Suprapubic skin (tissue), 4 donors: ENCODE results near the gene ESPN. TPM values are rescaled to one million over a fixed set of nuclear protein-coding genes. Genes with fewer than 3 reads are reported as not detected.

Experiments used
- DNase-seq, 2 donors: peaks; one replicate each; pipeline ENCODE4 v3.0.0-alpha.2; 2019; ENCODE audit warnings: low spot score in 2 of 2
- H3K27ac ChIP-seq: fragments of 200-600 bp; sonication (generic); one replicate; pipeline ENCODE4 v1.5.1; 2019
- H3K27me3 ChIP-seq: fragments of 200-600 bp; sonication (generic); one replicate; pipeline ENCODE4 v1.5.1; 2019
- H3K36me3 ChIP-seq: fragments of 200-600 bp; sonication (generic); one replicate; pipeline ENCODE4 v1.5.1; 2019
- H3K4me1 ChIP-seq: fragments of 200-600 bp; sonication (generic); one replicate; pipeline ENCODE4 v1.5.1; 2019
- H3K4me3 ChIP-seq: fragments of 200-600 bp; sonication (generic); one replicate; pipeline ENCODE4 v1.5.1; 2019; ENCODE audit warnings: mild to moderate bottlenecking
- H3K9me3 ChIP-seq: fragments of 200-600 bp; sonication (generic); one replicate; pipeline ENCODE4 v1.5.1; 2019
- EP300 ChIP-seq: sonication (generic); formaldehyde crosslinking; IDR thresholded peaks from one replicate; pipeline ENCODE4 v1.6.1; 2017; ENCODE audit warnings: antibody characterized with exemption
- POLR2A ChIP-seq, 2 donors: fragments of 450-650 bp; IDR thresholded peaks; one replicate each; pipeline ENCODE4 v1.6.1; 2017; ENCODE audit warnings: antibody characterized with exemption in 2 of 2, mild to moderate bottlenecking in 2 of 2, moderate library complexity in 2 of 2
- POLR2AphosphoS5 ChIP-seq, 3 donors: sonication (generic); formaldehyde crosslinking; IDR thresholded peaks; one replicate each; pipeline ENCODE4 v1.6.1; 2017; ENCODE audit warnings: antibody characterized with exemption in 3 of 3
- WGBS: methylation state at CpG from one replicate; pipeline ENCODE4 v1.1.5; 2018; 5-methylcytosine and 5-hydroxymethylcytosine counted together
- total RNA-seq, 4 donors: library from RNA; depleted of rRNA; stranded (reverse); fragments of >200 nt; gene quantifications; one replicate each; pipeline ENCODE4 v1.1.0, GENCODE V29; 2016
- TF ChIP-seq, protein P1 (sequence below), 2 donors: fragments of 200-600 bp in 1 of 2; fragments of 450-650 bp in 1 of 2; sonication (generic) in 1 of 2; IDR thresholded peaks; one replicate each; pipeline ENCODE4 v1.5.1; 2016 to 2019; ENCODE audit warnings: antibody characterized with exemption in 2 of 2, mild to moderate bottlenecking in 1 of 2, moderate library complexity in 1 of 2

The ESPN gene
- total RNA-seq, 4 donors from 2014 or later = 37.6 to 54.4 (median 48.8) TPM

- Histone ChIP-seq H3K4me3 (peak overlapping the region; percentile 27), H3K4me1 (peaks cover 21% of the 10 kb centered on the region), H3K27me3 (peaks cover 31% of the 10 kb centered on the region), H3K9me3 (no peaks in the 10 kb centered on the region), H3K27ac (no peak overlapping the region), H3K36me3 (peaks cover 25% of the 10 kb centered on the region)
- WGBS = 17% methylated on average over 9 of the region's 18 CpGs
- no peak for TF ChIP-seq EP300
- TF ChIP-seq POLR2AphosphoS5 (IDR thresholded peaks at IDR 0.05) = no peak
- TF ChIP-seq, protein P1, sequence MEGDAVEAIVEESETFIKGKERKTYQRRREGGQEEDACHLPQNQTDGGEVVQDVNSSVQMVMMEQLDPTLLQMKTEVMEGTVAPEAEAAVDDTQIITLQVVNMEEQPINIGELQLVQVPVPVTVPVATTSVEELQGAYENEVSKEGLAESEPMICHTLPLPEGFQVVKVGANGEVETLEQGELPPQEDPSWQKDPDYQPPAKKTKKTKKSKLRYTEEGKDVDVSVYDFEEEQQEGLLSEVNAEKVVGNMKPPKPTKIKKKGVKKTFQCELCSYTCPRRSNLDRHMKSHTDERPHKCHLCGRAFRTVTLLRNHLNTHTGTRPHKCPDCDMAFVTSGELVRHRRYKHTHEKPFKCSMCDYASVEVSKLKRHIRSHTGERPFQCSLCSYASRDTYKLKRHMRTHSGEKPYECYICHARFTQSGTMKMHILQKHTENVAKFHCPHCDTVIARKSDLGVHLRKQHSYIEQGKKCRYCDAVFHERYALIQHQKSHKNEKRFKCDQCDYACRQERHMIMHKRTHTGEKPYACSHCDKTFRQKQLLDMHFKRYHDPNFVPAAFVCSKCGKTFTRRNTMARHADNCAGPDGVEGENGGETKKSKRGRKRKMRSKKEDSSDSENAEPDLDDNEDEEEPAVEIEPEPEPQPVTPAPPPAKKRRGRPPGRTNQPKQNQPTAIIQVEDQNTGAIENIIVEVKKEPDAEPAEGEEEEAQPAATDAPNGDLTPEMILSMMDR (IDR thresholded peaks at IDR 0.05) = no peak
- no peak for TF ChIP-seq POLR2A (IDR thresholded peaks at IDR 0.05)
- DNase-seq = no peak
These were observed 35.3 kb downstream of the ESPN start for GRCh38 chr1:6459850-6460265.

DNA sequence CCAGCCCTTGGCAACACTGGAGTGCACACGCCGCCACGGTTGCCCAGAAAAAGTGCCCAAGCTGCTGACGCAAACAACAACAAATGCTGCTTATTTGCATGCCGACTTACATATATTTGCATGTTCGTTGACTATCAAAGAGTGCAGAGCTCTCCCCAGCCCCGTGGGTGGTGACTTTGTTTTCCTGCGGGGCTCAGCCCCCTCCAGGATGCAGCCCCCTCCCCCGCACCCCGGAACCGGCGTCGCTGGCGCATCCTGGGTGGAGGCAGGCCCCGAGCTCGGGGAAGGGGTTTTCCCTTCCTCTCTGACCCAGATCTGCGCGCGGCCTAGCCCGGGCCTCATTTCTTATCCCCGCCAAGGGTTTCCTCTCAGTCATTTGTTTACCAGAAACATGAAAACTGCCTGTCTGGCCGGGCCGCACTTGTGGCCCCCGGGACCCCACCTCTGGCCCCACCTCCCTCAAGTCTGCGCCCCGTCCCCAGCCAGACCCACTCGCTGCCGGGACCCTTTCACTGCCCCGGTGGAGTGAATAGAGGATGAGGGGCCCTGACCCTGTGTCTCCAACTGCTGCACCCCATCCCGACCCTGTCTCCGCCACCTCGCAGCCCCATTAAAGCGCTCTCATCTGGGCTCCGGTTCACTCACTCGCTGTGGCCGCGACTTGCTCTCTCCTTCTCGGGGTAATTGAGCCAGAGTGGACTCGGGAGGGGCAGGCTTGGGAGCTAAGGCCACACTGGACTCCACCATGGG lies 35.9 kb downstream of the ESPN start:
- Histone ChIP-seq H3K9me3 (no peaks in the 10 kb centered on the region), H3K27ac (no peak overlapping the region), H3K4me1 (peaks cover 15% of the 10 kb centered on the region), H3K36me3 (peaks cover 25% of the 10 kb centered on the region), H3K27me3 (peaks cover 28% of the 10 kb centered on the region), H3K4me3 (peak overlapping the region; percentile 27)
- no peak for DNase-seq
- TF ChIP-seq POLR2A (IDR thresholded peaks at IDR 0.05) = no peak
- TF ChIP-seq, protein P1 (IDR thresholded peaks at IDR 0.05) = no peak
- no peak for TF ChIP-seq POLR2AphosphoS5 (IDR thresholded peaks at IDR 0.05)
- TF ChIP-seq EP300 = no peak
- WGBS = 35% methylated on average over 39 of the region's 39 CpGs

GRCh38 chr1:6461051-6461530 lies 36.5 kb downstream of the ESPN start:
- DNase-seq = no peak
- Histone ChIP-seq H3K36me3 (peaks cover 25% of the 10 kb centered on the region), H3K4me3 (peak overlapping the region; percentile 27), H3K27me3 (peaks cover 25% of the 10 kb centered on the region), H3K4me1 (peaks cover 12% of the 10 kb centered on the region), H3K9me3 (no peaks in the 10 kb centered on the region), H3K27ac (no peak overlapping the region)
- no peak for TF ChIP-seq POLR2A (IDR thresholded peaks at IDR 0.05)
- no peak for TF ChIP-seq POLR2AphosphoS5 (IDR thresholded peaks at IDR 0.05)
- no peak for TF ChIP-seq EP300
- TF ChIP-seq, protein P1 (IDR thresholded peaks at IDR 0.05) = no peak
- 84% methylated on average over 40 of the region's 40 CpGs for WGBS

- WGBS = 92% methylated on average over 44 of the region's 48 CpGs
These were observed 37.2 kb downstream of the ESPN start for GRCh38 chr1:6461538-6462411.

More at GRCh38 chr1:6461538-6462411, 37.2 kb downstream of the ESPN start:
- Histone ChIP-seq H3K36me3 (peaks cover 25% of the 10 kb centered on the region), H3K27ac (no peak overlapping the region), H3K4me1 (peaks cover 12% of the 10 kb centered on the region), H3K9me3 (no peaks in the 10 kb centered on the region), H3K4me3 (no peak overlapping the region), H3K27me3 (peaks cover 21% of the 10 kb centered on the region)
- no peak for DNase-seq
- TF ChIP-seq EP300 (no peak), POLR2AphosphoS5 (IDR thresholded peaks at IDR 0.05) (no peak), POLR2A (IDR thresholded peaks at IDR 0.05) (no peak)
- TF ChIP-seq, protein P1 (IDR thresholded peaks at IDR 0.05) = no peak
